ENCODE measurements around the gene PPARG. TPM values are rescaled to one million over a fixed set of nuclear protein-coding genes. Genes with fewer than 3 reads are reported as not detected.

The PPARG gene
- total RNA-seq, 1 donor from 2014 or later = 4.4 TPM

DNA sequence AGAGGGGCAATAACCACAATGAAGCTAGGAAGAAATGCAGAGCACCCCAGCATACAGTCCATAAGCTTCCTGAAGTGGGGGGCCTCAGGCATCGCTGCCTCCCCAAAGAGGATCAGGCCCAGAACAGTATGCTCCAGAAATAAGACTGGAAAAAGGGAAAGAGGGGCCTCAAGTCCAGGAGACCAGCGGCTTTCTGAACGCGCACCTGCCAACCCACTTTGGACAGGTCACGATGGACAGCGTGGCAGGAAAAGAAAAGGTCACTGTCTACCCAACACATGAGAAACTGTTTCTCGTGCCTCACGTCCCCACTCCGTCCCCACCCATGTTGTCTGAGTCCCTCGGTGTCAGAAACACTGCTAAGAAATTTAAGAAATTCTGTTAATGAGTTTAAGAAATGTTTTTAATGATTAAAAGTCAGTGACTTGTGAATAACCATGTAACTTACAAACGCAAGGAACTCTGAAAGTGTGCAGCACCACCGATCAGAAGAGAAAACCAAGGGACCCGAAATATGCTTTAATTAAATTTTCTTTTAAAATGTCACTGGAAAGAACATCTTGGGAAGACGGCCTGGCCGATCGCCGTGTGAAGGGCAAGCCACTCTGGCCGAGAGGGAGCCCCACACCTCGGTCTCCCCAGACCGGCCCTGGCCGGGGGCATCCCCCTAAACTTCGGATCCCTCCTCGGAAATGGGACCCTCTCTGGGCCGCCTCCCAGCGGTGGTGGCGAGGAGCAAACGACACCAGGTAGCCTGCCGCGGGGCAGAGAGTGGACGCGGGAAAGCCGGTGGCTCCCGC is 1.7 kb upstream of the PPARG start:
- H3K4me3 Mint-ChIP-seq (ENCODE audit: unreplicated experiment) = peak overlapping the region; percentile 72
- H3K4me1 Mint-ChIP-seq (ENCODE audit: unreplicated experiment) = peaks cover 5% of the 10 kb centered on the region
- H3K9me3 Mint-ChIP-seq (ENCODE audit: unreplicated experiment) = peaks cover 6% of the 10 kb centered on the region
- DNase-seq (ENCODE audit: extremely low spot score, unreplicated experiment) = no peak
- TF ChIP-seq, protein P1, sequence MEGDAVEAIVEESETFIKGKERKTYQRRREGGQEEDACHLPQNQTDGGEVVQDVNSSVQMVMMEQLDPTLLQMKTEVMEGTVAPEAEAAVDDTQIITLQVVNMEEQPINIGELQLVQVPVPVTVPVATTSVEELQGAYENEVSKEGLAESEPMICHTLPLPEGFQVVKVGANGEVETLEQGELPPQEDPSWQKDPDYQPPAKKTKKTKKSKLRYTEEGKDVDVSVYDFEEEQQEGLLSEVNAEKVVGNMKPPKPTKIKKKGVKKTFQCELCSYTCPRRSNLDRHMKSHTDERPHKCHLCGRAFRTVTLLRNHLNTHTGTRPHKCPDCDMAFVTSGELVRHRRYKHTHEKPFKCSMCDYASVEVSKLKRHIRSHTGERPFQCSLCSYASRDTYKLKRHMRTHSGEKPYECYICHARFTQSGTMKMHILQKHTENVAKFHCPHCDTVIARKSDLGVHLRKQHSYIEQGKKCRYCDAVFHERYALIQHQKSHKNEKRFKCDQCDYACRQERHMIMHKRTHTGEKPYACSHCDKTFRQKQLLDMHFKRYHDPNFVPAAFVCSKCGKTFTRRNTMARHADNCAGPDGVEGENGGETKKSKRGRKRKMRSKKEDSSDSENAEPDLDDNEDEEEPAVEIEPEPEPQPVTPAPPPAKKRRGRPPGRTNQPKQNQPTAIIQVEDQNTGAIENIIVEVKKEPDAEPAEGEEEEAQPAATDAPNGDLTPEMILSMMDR (IDR thresholded peaks at IDR 0.05) = peak; percentile 27
- no peaks in the 10 kb centered on the region for H3K36me3 Mint-ChIP-seq (ENCODE audit: unreplicated experiment)
- no peak overlapping the region for H3K27ac Mint-ChIP-seq (ENCODE audit: unreplicated experiment)
- H3K27me3 Mint-ChIP-seq (ENCODE audit: unreplicated experiment) = peaks cover 62% of the 10 kb centered on the region

DNA sequence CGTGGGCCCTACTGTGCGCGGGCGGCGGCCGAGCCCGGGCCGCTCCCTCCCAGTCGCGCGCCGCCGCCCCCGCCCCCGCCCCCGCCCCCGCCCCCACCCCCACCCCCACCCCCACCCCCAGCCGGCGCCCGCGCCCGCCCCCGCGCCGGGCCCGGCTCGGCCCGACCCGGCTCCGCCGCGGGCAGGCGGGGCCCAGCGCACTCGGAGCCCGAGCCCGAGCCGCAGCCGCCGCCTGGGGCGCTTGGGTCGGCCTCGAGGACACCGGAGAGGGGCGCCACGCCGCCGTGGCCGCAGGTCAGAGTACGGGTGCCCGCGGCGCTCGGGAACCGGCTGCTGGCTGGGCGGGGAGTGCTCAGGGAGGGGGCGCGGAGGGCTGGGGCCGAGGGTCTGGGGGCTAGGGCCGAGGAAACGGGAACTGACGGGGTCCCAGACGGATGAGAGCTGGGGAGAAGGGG is 1.1 kb upstream of the PPARG start:
- TF ChIP-seq, protein P1 (IDR thresholded peaks at IDR 0.05) = no peak
- Mint-ChIP-seq H3K36me3 (ENCODE audit: unreplicated experiment) (no peaks in the 10 kb centered on the region), H3K4me1 (ENCODE audit: unreplicated experiment) (peaks cover 5% of the 10 kb centered on the region), H3K4me3 (ENCODE audit: unreplicated experiment) (peak overlapping the region; percentile 72), H3K9me3 (ENCODE audit: unreplicated experiment) (peaks cover 6% of the 10 kb centered on the region), H3K27me3 (ENCODE audit: unreplicated experiment) (peaks cover 67% of the 10 kb centered on the region), H3K27ac (ENCODE audit: unreplicated experiment) (no peak overlapping the region)
- DNase-seq (ENCODE audit: extremely low spot score, unreplicated experiment) = no peak

DNA sequence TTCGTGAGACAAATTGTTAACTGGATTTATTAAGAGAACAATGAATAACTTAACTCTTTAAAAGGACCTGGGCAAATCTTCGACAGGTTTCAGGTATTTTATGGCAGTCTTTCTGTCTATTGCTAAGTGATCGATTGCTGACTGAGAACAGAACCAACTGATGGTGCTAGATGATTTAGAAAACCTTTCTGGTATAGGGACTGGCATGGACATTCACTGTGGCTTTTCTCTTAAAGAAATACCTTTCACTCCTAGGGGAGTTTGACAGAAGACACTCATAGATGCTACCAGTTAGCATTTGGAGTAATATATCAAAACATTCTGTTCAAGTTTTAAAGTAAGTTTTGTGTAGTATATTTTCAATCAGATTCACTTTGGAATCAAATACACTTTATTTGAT is 654 bp downstream of the PPARG start:
- TF ChIP-seq, protein P1 (IDR thresholded peaks at IDR 0.05) = no peak
- DNase-seq (ENCODE audit: extremely low spot score, unreplicated experiment) = no peak
- peaks cover 5% of the 10 kb centered on the region for H3K4me1 Mint-ChIP-seq (ENCODE audit: unreplicated experiment)
- H3K9me3 Mint-ChIP-seq (ENCODE audit: unreplicated experiment) = peaks cover 6% of the 10 kb centered on the region
- peaks cover 52% of the 10 kb centered on the region for H3K27me3 Mint-ChIP-seq (ENCODE audit: unreplicated experiment)
- no peak overlapping the region for H3K27ac Mint-ChIP-seq (ENCODE audit: unreplicated experiment)
- no peaks in the 10 kb centered on the region for H3K36me3 Mint-ChIP-seq (ENCODE audit: unreplicated experiment)
- peak overlapping the region; percentile 72 for H3K4me3 Mint-ChIP-seq (ENCODE audit: unreplicated experiment)

DNA sequence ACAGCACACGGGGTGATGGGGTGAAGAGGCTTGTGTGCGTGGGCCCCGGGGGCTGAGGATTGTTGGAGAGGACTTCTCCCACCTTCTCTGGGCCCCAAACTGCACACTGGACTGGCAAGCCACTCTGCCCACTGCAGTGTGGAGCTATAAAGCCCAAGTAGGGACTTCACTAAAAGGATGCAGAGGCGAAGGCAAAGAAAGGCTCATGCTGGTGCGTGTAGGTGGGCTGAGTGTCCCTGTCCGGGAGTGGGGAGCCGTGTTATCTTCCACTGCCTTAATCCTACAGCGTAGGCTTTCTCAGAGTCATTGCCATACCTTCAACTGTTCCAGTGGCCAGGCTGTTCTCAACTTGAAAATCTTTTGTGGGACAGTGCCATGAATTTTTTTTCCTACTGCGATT is 3.9 kb downstream of the PPARG start:
- Mint-ChIP-seq H3K9me3 (ENCODE audit: unreplicated experiment) (no peaks in the 10 kb centered on the region), H3K27me3 (ENCODE audit: unreplicated experiment) (peaks cover 39% of the 10 kb centered on the region), H3K4me3 (ENCODE audit: unreplicated experiment) (no peak overlapping the region), H3K27ac (ENCODE audit: unreplicated experiment) (no peak overlapping the region), H3K36me3 (ENCODE audit: unreplicated experiment) (no peaks in the 10 kb centered on the region), H3K4me1 (ENCODE audit: unreplicated experiment) (peaks cover 1% of the 10 kb centered on the region)
- TF ChIP-seq, protein P1 (IDR thresholded peaks at IDR 0.05) = no peak
- DNase-seq (ENCODE audit: extremely low spot score, unreplicated experiment) = no peak

DNA sequence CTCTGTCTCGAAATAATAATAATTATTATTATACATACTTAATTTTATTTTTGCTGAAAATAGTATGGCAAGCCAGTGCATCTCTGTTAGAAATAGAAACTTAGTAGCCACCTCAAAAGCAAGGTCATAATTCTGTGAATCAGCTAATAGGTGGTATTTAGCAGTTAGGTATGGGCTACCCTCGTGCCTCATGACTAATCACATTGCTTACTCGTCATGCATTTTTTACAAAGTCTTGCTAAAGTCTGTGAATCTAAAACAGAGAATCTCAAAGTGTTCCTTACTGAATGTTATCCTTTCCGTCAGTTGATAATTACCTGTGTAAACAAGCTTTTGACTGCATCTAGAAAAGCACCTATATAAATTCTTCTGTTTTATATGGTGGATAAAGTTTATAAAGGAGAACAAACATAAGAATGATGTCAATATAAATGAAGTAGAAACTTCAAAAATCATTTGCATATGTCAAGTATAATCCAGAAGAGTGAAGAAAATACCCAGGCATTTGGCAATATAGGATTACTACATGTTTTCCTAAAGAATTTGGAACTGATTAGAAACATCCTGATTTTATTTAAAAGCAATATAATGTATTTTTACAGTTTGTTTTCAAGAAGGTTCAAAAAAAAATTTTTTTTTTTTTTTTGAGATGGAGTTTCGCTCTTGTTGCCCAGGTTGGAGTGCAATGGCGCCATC is 6.2 kb downstream of the PPARG start:
- H3K4me1 Mint-ChIP-seq (ENCODE audit: unreplicated experiment) = no peaks in the 10 kb centered on the region
- TF ChIP-seq, protein P1 (IDR thresholded peaks at IDR 0.05) = no peak
- H3K36me3 Mint-ChIP-seq (ENCODE audit: unreplicated experiment) = no peaks in the 10 kb centered on the region
- H3K4me3 Mint-ChIP-seq (ENCODE audit: unreplicated experiment) = no peak overlapping the region
- H3K27me3 Mint-ChIP-seq (ENCODE audit: unreplicated experiment) = peaks cover 26% of the 10 kb centered on the region
- no peaks in the 10 kb centered on the region for H3K9me3 Mint-ChIP-seq (ENCODE audit: unreplicated experiment)
- H3K27ac Mint-ChIP-seq (ENCODE audit: unreplicated experiment) = no peak overlapping the region
- no peak for DNase-seq (ENCODE audit: extremely low spot score, unreplicated experiment)

All from osteocyte (in vitro differentiated cells).